Tibial artery (tissue), 4 donors: ENCODE results near the gene SAMM50.

Experiments used
- DNase-seq, 2 donors: peaks; one replicate each; pipeline ENCODE4 v3.0.0-alpha.2; 2019
- H3K27ac ChIP-seq, 2 donors: fragments of 200-600 bp; sonication (generic) in 1 of 2; 1 replicate in 1 of 2; 2 replicates in 1 of 2; pipeline ENCODE4 v1.5.1; 2018 to 2019; ENCODE audit warnings: mild to moderate bottlenecking in 1 of 2
- H3K27me3 ChIP-seq, 2 donors: fragments of 200-600 bp; sonication (generic) in 1 of 2; one replicate each; pipeline versions ENCODE4 v1.5.1 to v1.6.0; 2016 to 2019
- H3K36me3 ChIP-seq, 3 donors: fragments of 200-600 bp; sonication (generic) in 2 of 3; one replicate each; pipeline ENCODE4 v1.5.1; 2016 to 2019; ENCODE audit warnings: mild to moderate bottlenecking in 2 of 3
- H3K4me1 ChIP-seq, 4 donors: fragments of 200-600 bp; sonication (generic) in 2 of 4; 1 replicate in 3 of 4; 2 replicates in 1 of 4; pipeline ENCODE4 v1.5.1; 2016 to 2019
- H3K4me3 ChIP-seq, 2 donors: fragments of 200-600 bp; sonication (generic) in 1 of 2; 1 replicate in 1 of 2; 2 replicates in 1 of 2; pipeline ENCODE4 v1.5.1; 2018 to 2019; ENCODE audit warnings: mild to moderate bottlenecking in 2 of 2
- H3K9me3 ChIP-seq, 3 donors: fragments of 200-600 bp; sonication (generic) in 1 of 3; one replicate each; pipeline ENCODE4 v1.5.1; 2016 to 2019
- intact Hi-C: fragments of 100-400 bp; cut with DNase I; formaldehyde crosslinking; loops from one replicate; pipeline ENCODE4 v1.15.0; 2023; ENCODE audit warnings: low total_unique reads
- TF ChIP-seq, protein P1 (sequence below), 2 experiments: fragments of 200-600 bp in 1 of 2; fragments of 450-650 bp in 1 of 2; IDR thresholded peaks; one replicate each; pipeline ENCODE4 v1.5.1; 2017 to 2019; ENCODE audit warnings: antibody characterized with exemption in 2 of 2, mild to moderate bottlenecking in 1 of 2, moderate library complexity in 1 of 2

Gene SAMM50

GRCh38 chr22:43955883-43956782 lies 891 bp downstream of the SAMM50 start:
- intact Hi-C loops = no loop called here
- H3K27ac ChIP-seq = peak overlapping the region; percentile 81 to 83
- TF ChIP-seq, protein P1, sequence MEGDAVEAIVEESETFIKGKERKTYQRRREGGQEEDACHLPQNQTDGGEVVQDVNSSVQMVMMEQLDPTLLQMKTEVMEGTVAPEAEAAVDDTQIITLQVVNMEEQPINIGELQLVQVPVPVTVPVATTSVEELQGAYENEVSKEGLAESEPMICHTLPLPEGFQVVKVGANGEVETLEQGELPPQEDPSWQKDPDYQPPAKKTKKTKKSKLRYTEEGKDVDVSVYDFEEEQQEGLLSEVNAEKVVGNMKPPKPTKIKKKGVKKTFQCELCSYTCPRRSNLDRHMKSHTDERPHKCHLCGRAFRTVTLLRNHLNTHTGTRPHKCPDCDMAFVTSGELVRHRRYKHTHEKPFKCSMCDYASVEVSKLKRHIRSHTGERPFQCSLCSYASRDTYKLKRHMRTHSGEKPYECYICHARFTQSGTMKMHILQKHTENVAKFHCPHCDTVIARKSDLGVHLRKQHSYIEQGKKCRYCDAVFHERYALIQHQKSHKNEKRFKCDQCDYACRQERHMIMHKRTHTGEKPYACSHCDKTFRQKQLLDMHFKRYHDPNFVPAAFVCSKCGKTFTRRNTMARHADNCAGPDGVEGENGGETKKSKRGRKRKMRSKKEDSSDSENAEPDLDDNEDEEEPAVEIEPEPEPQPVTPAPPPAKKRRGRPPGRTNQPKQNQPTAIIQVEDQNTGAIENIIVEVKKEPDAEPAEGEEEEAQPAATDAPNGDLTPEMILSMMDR (IDR thresholded peaks at IDR 0.05) = no peak
- no peaks in the 10 kb centered on the region for H3K9me3 ChIP-seq
- H3K36me3 ChIP-seq = no peaks in the 10 kb centered on the region
- peaks cover 0 to 12% of the 10 kb centered on the region in 2 donors for H3K27me3 ChIP-seq
- H3K4me1 ChIP-seq = peaks cover 0 to 29% (median 24%) of the 10 kb centered on the region in 4 donors
- DNase-seq = no peak
- H3K4me3 ChIP-seq = peak overlapping the region; percentile 79 to 98

DNA sequence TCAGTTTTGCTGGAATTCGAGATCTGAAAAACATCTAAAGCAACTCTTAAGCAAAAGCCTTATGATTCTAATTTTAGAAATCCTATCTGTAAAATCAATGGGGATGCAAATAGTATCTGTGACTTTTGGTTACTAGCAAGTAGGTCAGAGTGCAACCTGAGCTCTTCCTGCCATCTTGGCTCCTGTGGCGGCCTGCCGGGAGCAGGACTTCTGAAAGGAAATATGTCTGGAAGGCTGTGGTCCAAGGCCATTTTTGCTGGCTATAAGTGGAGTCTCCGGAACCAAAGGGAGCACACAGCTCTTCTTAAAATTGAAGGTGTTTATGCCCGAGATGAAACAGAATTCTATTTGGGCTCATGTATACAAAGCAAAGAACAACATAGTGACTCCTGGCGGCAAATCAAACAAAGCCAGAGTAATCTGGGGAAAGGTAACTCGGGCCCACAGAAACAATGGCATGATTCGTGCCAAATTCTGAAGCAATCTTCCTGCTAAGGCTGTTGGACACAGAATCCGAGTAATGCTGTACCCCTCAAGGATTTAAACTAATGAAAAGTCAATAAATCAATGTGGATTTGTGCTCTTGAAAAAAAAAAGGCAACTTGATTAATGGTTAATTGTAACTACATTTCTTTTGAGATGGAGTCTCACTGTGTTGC lies 1.7 kb downstream of the SAMM50 start:
- no peaks in the 10 kb centered on the region for H3K9me3 ChIP-seq
- H3K36me3 ChIP-seq = no peaks in the 10 kb centered on the region
- intact Hi-C loops = no loop called here
- TF ChIP-seq, protein P1 (IDR thresholded peaks at IDR 0.05) = no peak
- peaks cover 0 to 29% (median 24%) of the 10 kb centered on the region in 4 donors for H3K4me1 ChIP-seq
- DNase-seq = no peak
- H3K27me3 ChIP-seq = peaks cover 0 to 10% of the 10 kb centered on the region in 2 donors
- H3K27ac ChIP-seq = no peak overlapping the region
- no peak overlapping the region for H3K4me3 ChIP-seq

GRCh38 chr22:43957871-43958270 lies 2.6 kb downstream of the SAMM50 start:
- intact Hi-C loops = no loop called here
- TF ChIP-seq, protein P1 (IDR thresholded peaks at IDR 0.05) = no peak
- H3K27ac ChIP-seq = no peak overlapping the region
- H3K4me3 ChIP-seq = no peak overlapping the region
- no peaks in the 10 kb centered on the region for H3K9me3 ChIP-seq
- peaks cover 0 to 29% (median 24%) of the 10 kb centered on the region in 4 donors for H3K4me1 ChIP-seq
- peaks cover 0 to 4% of the 10 kb centered on the region in 2 donors for H3K27me3 ChIP-seq
- no peak for DNase-seq
- H3K36me3 ChIP-seq = no peaks in the 10 kb centered on the region

- Histone ChIP-seq H3K4me1 (no peaks in the 10 kb centered on the region), H3K27me3 (no peaks in the 10 kb centered on the region), H3K4me3 (no peak overlapping the region), H3K9me3 (no peaks in the 10 kb centered on the region), H3K27ac (no peak overlapping the region), H3K36me3 (peaks cover 61 to 65% (median 61%) of the 10 kb centered on the region in 3 donors)
- TF ChIP-seq, protein P1 (IDR thresholded peaks at IDR 0.05) = no peak
- intact Hi-C loops = no loop called here
- no peak for DNase-seq
Measured at GRCh38 chr22:43964314-43964857, 9.1 kb downstream of the SAMM50 start.

- DNase-seq = no peak
- no peaks in the 10 kb centered on the region for H3K4me1 ChIP-seq
- TF ChIP-seq, protein P1 (IDR thresholded peaks at IDR 0.05) = no peak
- no peaks in the 10 kb centered on the region for H3K9me3 ChIP-seq
- intact Hi-C loops = no loop called here
- no peak overlapping the region for H3K27ac ChIP-seq
- H3K36me3 ChIP-seq = peaks cover 65 to 90% (median 85%) of the 10 kb centered on the region in 3 donors
- H3K27me3 ChIP-seq = no peaks in the 10 kb centered on the region
- no peak overlapping the region for H3K4me3 ChIP-seq
Measured at GRCh38 chr22:43967069-43967468, 11.8 kb downstream of the SAMM50 start.
